ENCODE data around the gene PTCD2. TPM values are rescaled to one million over a fixed set of nuclear protein-coding genes. Genes with fewer than 3 reads are reported as not detected.
A peak's percentile ranks its signal among the peaks of the same experiment; 100 is the strongest.

The PTCD2 gene
- total RNA-seq, 1 donor from 2014 or later = 6.9 TPM

GRCh38 chr5:72290356-72291133, 29.6 kb upstream of the PTCD2 start:
- H3K4me1 ChIP-seq = peaks cover 4% of the 10 kb centered on the region
- H3K27ac ChIP-seq = no peak overlapping the region
- no peak overlapping the region for H3K4me3 ChIP-seq
- intact Hi-C loops (cut with DNase I) = no loop called here
- H3K9me3 ChIP-seq = no peaks in the 10 kb centered on the region
- DNase-seq (ENCODE audit: extremely low spot score in 2 of 2) = no peak
- peaks cover 0 to 2% of the 10 kb centered on the region in 2 donors for H3K36me3 ChIP-seq
- H3K27me3 ChIP-seq = no peaks in the 10 kb centered on the region
- TF ChIP-seq POLR2A (IDR thresholded peaks at IDR 0.05) (no peak), POLR2AphosphoS5 (IDR thresholded peaks at IDR 0.05; ENCODE audit: insufficient read depth in 1 of 2, low read depth in 1 of 2) (no peak), CTCF (IDR thresholded peaks at IDR 0.05) (no peak)

- intact Hi-C loops (cut with DNase I) = no loop called here
- H3K36me3 ChIP-seq = peaks cover 0 to 2% of the 10 kb centered on the region in 2 donors
Measured at GRCh38 chr5:72291601-72292000, 28.6 kb upstream of the PTCD2 start.

GRCh38 chr5:72292411-72292810, 27.8 kb upstream of the PTCD2 start:
- Histone ChIP-seq H3K4me3 (no peak overlapping the region), H3K27me3 (no peaks in the 10 kb centered on the region), H3K27ac (no peak overlapping the region), H3K36me3 (peaks cover 0 to 2% of the 10 kb centered on the region in 2 donors), H3K4me1 (peaks cover 4% of the 10 kb centered on the region), H3K9me3 (no peaks in the 10 kb centered on the region)
- no peak for DNase-seq (ENCODE audit: extremely low spot score in 2 of 2)
- intact Hi-C loops (cut with DNase I) = no loop called here
- TF ChIP-seq POLR2AphosphoS5 (IDR thresholded peaks at IDR 0.05; ENCODE audit: insufficient read depth in 1 of 2, low read depth in 1 of 2) = no peak
- no peak for TF ChIP-seq CTCF (IDR thresholded peaks at IDR 0.05)
- TF ChIP-seq POLR2A (IDR thresholded peaks at IDR 0.05) = no peak

More at GRCh38 chr5:72291601-72292000, 28.6 kb upstream of the PTCD2 start:
- Histone ChIP-seq H3K4me3 (no peak overlapping the region), H3K27me3 (no peaks in the 10 kb centered on the region), H3K4me1 (peaks cover 4% of the 10 kb centered on the region), H3K9me3 (no peaks in the 10 kb centered on the region), H3K27ac (no peak overlapping the region)
- DNase-seq (ENCODE audit: extremely low spot score in 2 of 2) = no peak
- TF ChIP-seq POLR2AphosphoS5 (IDR thresholded peaks at IDR 0.05; ENCODE audit: insufficient read depth in 1 of 2, low read depth in 1 of 2) (no peak), CTCF (IDR thresholded peaks at IDR 0.05) (no peak), POLR2A (IDR thresholded peaks at IDR 0.05) (no peak)

- H3K9me3 ChIP-seq = no peaks in the 10 kb centered on the region
- DNase-seq (ENCODE audit: extremely low spot score in 2 of 2) = no peak
- TF ChIP-seq CTCF (IDR thresholded peaks at IDR 0.05) = no peak
- TF ChIP-seq POLR2A (IDR thresholded peaks at IDR 0.05) = no peak
- no peak for TF ChIP-seq POLR2AphosphoS5 (IDR thresholded peaks at IDR 0.05; ENCODE audit: insufficient read depth in 1 of 2, low read depth in 1 of 2)
- H3K4me1 ChIP-seq = peaks cover 4% of the 10 kb centered on the region
- H3K27ac ChIP-seq = peak overlapping the region; percentile 2
- intact Hi-C loops (cut with DNase I) = no loop called here
- peaks cover 0 to 2% of the 10 kb centered on the region in 2 donors for H3K36me3 ChIP-seq
- no peak overlapping the region for H3K4me3 ChIP-seq
- no peaks in the 10 kb centered on the region for H3K27me3 ChIP-seq
Measured at GRCh38 chr5:72293495-72294055, 26.6 kb upstream of the PTCD2 start.

- intact Hi-C loops (cut with DNase I) = no loop called here
- Histone ChIP-seq H3K4me1 (no peaks in the 10 kb centered on the region), H3K36me3 (peaks cover 0 to 2% of the 10 kb centered on the region in 2 donors), H3K27me3 (no peaks in the 10 kb centered on the region), H3K27ac (peak overlapping the region; percentile 2), H3K4me3 (no peak overlapping the region), H3K9me3 (no peaks in the 10 kb centered on the region)
- DNase-seq (ENCODE audit: extremely low spot score in 2 of 2) = no peak
- TF ChIP-seq CTCF (IDR thresholded peaks at IDR 0.05) = no peak
- no peak for TF ChIP-seq POLR2A (IDR thresholded peaks at IDR 0.05)
- TF ChIP-seq POLR2AphosphoS5 (IDR thresholded peaks at IDR 0.05; ENCODE audit: insufficient read depth in 1 of 2, low read depth in 1 of 2) = no peak
Measured at GRCh38 chr5:72294473-72294872, 25.7 kb upstream of the PTCD2 start.
